ENCODE results near the gene ZFP36L1. TPM values are rescaled to one million over a fixed set of nuclear protein-coding genes. Genes with fewer than 3 reads are reported as not detected.
A peak's percentile ranks its signal among the peaks of the same experiment; 100 is the strongest.

Gene ZFP36L1
- total and polyA plus RNA-seq, 2 of the 13 experiments (the other 11 are each of a cell fraction or from before 2014, with no cell fraction given), result 7.4 to 10.2 TPM

DNA sequence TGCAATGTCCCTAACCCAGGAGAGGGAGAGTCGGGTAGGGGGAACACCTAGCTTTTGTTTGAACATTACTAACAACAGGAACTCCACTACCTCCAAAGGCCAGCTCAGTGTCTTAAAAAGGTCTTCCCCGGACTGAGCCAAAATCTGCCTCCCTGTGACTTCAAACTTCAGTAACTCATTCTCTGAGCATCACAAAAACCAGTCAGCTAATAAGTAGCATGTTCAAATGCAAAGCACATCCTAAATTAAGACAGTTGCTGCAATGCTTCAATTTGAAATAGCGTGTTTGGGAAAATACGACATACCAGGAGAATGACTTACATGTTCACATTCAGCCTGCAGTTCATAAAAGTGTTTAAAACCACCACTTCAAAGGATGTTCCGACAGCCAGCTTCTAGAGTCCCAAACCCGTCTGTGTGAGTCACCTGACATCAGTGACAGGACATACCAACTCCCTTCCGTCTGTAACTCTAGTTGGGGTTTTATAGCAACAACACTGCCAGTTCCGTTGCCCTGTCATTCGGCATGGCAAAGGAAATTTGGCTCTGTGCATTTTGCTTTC, 13.0 kb downstream of the ZFP36L1 start (continued):
- TF ChIP-seq NR2F6 (IDR thresholded peaks at IDR 0.05), result 0 out of 2 replicates have a peak, but pooled peaks have one; percentile 11
- TF ChIP-seq NR2F6 (CRISPR knock-in tag; IDR thresholded peaks at IDR 0.05), result peak; percentile 53; the same call in 1 of the 2 replicates
- TF ChIP-seq DRAP1 (CRISPR knock-in tag; IDR thresholded peaks at IDR 0.05), result peak; percentile 55
- TF ChIP-seq SIX1 (CRISPR knock-in tag; IDR thresholded peaks at IDR 0.05; ENCODE audit: borderline replicate concordance), result no peak
- TF ChIP-seq NKX3-1 (CRISPR knock-in tag; IDR thresholded peaks at IDR 0.05), result no peak
- TF ChIP-seq ZNF235 (CRISPR knock-in tag; IDR thresholded peaks at IDR 0.05; ENCODE audit: borderline replicate concordance), result no peak
- TF ChIP-seq ARID2 (CRISPR knock-in tag; IDR thresholded peaks at IDR 0.05; ENCODE audit: borderline replicate concordance), result peak; percentile 34; the same call in 1 of the 2 replicates
- TF ChIP-seq, protein P1, sequence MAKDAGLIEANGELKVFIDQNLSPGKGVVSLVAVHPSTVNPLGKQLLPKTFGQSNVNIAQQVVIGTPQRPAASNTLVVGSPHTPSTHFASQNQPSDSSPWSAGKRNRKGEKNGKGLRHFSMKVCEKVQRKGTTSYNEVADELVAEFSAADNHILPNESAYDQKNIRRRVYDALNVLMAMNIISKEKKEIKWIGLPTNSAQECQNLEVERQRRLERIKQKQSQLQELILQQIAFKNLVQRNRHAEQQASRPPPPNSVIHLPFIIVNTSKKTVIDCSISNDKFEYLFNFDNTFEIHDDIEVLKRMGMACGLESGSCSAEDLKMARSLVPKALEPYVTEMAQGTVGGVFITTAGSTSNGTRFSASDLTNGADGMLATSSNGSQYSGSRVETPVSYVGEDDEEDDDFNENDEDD (CRISPR knock-in tag; IDR thresholded peaks at IDR 0.05; ENCODE audit: borderline replicate concordance), result peak; percentile 31; the same call in 1 of the 2 replicates
- TF ChIP-seq, protein P2, sequence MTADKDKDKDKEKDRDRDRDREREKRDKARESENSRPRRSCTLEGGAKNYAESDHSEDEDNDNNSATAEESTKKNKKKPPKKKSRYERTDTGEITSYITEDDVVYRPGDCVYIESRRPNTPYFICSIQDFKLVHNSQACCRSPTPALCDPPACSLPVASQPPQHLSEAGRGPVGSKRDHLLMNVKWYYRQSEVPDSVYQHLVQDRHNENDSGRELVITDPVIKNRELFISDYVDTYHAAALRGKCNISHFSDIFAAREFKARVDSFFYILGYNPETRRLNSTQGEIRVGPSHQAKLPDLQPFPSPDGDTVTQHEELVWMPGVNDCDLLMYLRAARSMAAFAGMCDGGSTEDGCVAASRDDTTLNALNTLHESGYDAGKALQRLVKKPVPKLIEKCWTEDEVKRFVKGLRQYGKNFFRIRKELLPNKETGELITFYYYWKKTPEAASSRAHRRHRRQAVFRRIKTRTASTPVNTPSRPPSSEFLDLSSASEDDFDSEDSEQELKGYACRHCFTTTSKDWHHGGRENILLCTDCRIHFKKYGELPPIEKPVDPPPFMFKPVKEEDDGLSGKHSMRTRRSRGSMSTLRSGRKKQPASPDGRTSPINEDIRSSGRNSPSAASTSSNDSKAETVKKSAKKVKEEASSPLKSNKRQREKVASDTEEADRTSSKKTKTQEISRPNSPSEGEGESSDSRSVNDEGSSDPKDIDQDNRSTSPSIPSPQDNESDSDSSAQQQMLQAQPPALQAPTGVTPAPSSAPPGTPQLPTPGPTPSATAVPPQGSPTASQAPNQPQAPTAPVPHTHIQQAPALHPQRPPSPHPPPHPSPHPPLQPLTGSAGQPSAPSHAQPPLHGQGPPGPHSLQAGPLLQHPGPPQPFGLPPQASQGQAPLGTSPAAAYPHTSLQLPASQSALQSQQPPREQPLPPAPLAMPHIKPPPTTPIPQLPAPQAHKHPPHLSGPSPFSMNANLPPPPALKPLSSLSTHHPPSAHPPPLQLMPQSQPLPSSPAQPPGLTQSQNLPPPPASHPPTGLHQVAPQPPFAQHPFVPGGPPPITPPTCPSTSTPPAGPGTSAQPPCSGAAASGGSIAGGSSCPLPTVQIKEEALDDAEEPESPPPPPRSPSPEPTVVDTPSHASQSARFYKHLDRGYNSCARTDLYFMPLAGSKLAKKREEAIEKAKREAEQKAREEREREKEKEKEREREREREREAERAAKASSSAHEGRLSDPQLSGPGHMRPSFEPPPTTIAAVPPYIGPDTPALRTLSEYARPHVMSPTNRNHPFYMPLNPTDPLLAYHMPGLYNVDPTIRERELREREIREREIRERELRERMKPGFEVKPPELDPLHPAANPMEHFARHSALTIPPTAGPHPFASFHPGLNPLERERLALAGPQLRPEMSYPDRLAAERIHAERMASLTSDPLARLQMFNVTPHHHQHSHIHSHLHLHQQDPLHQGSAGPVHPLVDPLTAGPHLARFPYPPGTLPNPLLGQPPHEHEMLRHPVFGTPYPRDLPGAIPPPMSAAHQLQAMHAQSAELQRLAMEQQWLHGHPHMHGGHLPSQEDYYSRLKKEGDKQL (CRISPR knock-in tag; IDR thresholded peaks at IDR 0.05; ENCODE audit: low read depth), result 0 out of 2 replicates have a peak, but pooled peaks have one; percentile 12
- TF ChIP-seq CSRNP2 (CRISPR knock-in tag; conservative IDR thresholded peaks at IDR 0.05; ENCODE audit: low read depth), result no peak
- TF ChIP-seq LCORL (IDR thresholded peaks at IDR 0.05), result no peak
- TF ChIP-seq LCORL (CRISPR knock-in tag; IDR thresholded peaks at IDR 0.05), result peak; percentile 69
- TF ChIP-seq, protein P3, sequence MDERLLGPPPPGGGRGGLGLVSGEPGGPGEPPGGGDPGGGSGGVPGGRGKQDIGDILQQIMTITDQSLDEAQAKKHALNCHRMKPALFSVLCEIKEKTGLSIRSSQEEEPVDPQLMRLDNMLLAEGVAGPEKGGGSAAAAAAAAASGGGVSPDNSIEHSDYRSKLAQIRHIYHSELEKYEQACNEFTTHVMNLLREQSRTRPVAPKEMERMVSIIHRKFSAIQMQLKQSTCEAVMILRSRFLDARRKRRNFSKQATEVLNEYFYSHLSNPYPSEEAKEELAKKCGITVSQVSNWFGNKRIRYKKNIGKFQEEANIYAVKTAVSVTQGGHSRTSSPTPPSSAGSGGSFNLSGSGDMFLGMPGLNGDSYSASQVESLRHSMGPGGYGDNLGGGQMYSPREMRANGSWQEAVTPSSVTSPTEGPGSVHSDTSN (CRISPR knock-in tag; IDR thresholded peaks at IDR 0.05), result no peak
- TF ChIP-seq ELF3 (CRISPR knock-in tag; IDR thresholded peaks at IDR 0.05), result peak; percentile 73
- TF ChIP-seq ZBTB25 (CRISPR knock-in tag; IDR thresholded peaks at IDR 0.05), result peak; percentile 65; the same call in 1 of the 2 replicates
- TF ChIP-seq, protein P4, sequence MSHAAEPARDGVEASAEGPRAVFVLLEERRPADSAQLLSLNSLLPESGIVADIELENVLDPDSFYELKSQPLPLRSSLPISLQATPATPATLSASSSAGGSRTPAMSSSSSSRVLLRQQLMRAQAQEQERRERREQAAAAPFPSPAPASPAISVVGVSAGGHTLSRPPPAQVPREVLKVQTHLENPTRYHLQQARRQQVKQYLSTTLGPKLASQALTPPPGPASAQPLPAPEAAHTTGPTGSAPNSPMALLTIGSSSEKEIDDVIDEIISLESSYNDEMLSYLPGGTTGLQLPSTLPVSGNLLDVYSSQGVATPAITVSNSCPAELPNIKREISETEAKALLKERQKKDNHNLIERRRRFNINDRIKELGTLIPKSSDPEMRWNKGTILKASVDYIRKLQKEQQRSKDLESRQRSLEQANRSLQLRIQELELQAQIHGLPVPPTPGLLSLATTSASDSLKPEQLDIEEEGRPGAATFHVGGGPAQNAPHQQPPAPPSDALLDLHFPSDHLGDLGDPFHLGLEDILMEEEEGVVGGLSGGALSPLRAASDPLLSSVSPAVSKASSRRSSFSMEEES (CRISPR knock-in tag; IDR thresholded peaks at IDR 0.05), result peak; percentile 92
- 0 out of 2 replicates have a peak, but pooled peaks have one; percentile 33 for TF ChIP-seq NFIC (IDR thresholded peaks at IDR 0.05; ENCODE audit: low read length)

Measured in HepG2 (cell line).